Kidney tubule cell (primary cell): Measurements from ENCODE around the gene MICAL2.
A peak's percentile ranks its signal among the peaks of the same experiment; 100 is the strongest.

Experiments used
- DNase-seq: peaks from one replicate; pipeline ENCODE4 v3.0.0-alpha.2; 2018; ENCODE audit warnings: low spot score

The MICAL2 gene

DNA sequence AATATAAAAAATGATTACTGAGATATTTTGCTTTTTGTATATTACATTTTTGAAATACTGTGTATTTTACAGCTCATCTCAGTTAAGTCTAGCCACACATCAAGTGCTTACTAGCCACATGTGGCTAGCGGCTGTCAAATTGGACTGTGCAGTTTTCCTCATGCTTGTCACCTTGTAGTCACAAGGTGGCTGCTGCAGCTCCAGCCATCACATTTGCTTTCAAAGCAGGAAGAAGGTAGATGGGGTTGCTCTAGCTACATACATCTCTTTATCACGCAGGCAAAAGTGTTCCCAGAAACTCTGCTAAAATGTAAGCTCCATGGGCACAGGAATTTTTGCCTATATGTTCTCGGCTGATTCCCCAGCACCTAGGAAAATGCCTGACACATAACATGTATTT lies 61.5 kb downstream of the MICAL2 start:
- no peak for DNase-seq

DNA sequence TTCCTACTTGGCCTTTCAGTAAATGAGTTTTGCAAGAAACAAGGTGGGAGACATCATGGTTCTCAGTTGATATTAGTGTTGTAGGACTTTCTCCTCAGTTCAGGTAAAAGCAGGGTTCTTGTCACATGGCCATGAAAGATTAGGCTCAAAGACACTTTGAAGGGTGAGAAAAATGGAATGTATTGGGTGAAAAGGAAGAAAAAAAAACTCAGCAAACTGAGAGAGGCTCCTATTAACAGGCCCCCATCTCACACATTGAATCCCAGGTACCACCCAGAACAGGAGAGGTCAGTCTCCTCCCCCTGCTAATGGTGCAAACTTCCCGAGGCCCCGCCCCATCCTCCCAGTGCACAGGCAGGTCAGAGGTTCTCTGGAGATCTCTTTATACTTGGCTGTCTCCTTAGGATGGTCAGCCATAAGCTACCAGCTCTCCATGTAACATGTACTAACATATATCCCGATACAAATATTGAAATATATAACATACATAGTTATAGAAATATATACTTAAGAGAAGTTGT lies 62.2 kb downstream of the MICAL2 start:
- DNase-seq, result no peak

DNA sequence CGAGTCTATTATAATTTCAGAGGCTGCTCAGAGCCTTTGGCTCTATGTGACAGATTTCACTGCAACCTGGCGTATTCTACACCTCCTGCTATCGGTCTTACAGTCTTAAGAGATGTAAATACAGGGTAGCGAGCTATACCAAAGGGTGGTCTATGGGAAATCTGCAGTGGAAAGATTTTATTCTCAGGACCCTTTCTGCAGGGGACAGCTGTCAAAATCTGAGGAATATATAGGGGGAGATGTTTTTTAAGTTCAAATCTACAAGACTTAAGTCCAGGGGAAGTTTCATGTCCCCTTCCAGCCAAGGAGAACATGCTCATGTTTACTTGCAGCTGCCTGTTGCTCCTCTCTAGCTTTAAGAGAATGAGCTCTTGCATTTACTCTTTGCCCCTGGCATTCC lies 62.7 kb downstream of the MICAL2 start:
- no peak for DNase-seq

DNA sequence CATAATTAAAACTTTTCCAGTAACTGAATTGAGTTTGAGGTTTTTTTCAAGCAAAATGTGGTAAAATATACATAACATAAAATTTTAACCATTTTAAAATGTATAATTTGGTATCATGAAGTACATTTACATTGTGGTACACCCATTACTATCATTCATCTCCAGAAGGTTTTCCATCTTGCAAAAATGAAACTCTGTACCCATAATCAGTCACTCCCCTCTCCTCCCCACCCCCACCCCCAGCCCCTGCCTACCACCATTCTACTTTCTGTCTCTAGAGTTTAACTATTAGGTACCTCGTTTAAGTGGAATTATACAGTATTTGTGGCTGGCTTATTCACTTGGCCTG lies 63.7 kb downstream of the MICAL2 start:
- DNase-seq, result no peak

DNA sequence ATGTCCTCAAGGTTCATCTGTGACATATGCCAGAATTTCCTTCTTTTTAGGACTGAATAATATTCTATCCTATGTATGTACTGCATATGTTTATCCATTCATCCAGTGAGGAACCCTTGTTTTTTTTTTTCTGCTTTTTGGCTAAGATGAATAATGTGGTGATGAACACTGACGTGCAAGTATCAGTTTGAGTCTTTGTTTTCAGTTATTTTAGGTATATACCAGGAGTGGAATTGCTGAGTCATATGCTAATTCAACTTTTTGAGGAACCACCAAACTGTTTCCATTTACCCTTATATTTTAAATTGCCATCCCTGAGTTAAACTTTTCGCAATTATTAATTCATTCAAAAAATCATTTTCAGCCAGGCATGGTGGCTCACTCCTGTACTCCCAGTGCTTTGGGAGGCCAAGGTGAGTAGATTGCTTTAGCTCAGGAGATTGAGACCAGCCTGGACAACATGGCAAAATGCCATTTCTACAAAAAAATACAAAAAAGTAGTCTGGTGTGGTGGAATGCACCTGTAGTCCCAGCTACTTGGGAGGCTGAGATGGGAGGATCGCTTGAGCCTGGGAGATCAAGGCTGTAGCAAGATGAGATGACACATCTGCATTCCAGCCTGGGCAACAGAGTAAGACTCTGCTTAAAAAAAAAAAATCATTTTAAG lies 64.2 kb downstream of the MICAL2 start:
- DNase-seq, result peak; percentile 47

DNA sequence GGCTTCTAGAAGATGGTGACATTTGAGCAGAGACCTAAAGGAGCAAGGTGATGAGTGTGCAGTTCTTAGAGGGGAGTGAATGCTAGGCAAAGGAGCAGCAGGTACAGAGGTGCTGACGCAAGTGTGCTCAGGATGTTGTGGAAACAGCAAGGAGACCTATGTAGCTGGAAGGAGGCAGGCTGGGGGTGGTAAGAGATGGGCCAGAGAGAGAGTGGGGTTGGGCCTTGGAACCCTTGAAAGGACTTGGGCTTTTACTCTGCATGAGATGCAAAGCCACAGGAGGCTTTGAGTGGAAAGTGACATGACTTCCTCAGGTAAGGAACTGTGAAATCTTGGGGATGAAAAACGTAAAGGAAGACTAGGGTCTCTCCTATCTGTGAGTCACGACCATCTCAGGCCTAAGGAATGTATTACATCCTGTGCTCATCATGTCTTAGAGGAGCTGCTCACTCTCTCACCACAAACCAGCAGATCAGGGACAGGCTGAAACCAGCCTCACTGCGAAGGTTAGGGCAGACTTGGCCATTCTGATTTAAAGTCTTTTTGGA lies 65.4 kb downstream of the MICAL2 start:
- DNase-seq, result peak; percentile 98

DNA sequence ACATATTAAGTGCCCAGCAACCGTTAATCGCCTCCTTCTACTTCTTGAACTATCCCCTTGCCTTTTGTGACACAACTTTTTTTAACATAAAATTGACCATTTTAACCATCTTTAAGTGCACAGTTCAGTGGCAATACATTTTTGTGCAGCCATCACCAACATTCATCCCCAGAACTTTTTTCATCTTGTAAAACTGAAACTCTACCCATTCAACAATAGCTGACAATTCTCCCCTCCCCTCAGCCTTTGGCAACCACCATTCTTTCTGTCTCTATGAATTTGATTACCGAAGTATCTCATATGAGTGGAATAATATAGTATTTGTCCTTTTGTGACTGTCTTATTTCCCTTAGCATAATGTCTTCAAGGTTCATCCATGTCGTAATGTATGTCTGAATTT lies 66.0 kb downstream of the MICAL2 start:
- no peak for DNase-seq

DNA sequence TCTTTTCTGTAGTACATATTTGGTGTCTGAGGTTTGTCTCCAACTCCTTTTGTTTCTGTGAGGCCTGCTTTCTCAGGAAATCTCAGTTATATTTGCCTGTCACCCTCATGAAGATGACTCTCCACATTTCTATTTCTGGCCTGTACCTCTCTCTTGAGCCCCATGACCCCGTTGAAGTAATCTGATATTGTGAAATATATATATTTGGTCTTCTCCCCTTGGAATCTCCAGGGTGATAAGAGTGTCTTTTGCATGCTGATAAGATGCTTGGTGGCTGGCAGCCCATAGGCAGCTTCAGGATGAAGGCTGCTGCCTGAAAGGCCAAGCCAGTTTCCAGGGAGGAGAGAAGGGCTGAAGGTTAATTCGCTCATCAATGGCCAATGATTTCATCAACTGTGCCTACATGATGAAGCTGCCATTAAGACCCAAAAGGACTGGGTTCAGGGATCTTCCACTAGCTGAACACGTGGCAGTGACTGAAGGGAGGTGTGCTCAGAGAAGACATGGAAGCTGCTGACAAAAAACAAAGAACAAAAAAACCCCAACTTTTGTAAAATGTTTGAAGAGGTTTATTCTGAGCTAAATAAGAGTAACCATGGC lies 67.4 kb downstream of the MICAL2 start:
- DNase-seq, result peak; percentile 25

DNA sequence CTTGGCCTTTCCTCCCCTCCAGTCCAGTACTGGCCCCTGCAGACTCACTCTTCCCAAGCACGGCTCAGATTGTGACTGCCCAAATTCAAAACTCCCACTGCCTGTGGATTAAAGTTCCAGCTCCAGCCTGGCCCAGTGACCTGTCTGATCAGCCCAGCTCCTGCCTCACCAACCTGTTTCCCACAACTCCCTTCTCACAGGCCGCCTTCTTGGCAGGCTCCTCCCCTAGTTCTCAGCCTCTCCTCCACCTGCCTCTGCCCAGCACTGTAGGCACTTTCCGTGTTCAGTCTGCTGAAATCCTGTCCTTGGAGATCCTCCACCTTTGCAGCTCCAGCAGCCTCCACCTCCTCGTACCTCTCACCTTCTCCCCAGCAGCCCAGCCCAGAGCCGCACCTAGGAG lies 68.6 kb downstream of the MICAL2 start:
- DNase-seq, result peak; percentile 68

DNA sequence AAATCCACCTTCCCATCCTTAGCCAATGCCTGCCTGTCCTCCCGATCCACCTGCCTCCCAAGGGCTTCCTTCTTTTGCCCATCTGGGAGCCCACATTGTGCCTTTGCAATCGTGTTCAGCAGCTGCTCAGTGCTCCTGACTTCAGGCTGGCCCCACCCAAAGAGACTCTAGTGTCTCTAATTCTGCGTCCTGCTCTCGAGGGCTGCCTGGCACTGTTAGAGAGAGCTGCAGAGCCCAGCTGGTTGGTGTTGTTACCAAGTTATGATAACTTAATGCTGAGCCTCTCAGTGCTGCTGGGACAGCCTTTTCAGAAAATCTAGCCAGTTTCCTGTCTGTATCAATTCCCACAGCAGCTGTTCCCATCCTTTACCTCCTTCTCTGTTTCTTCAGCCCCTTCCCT lies 69.1 kb downstream of the MICAL2 start:
- no peak for DNase-seq

DNA sequence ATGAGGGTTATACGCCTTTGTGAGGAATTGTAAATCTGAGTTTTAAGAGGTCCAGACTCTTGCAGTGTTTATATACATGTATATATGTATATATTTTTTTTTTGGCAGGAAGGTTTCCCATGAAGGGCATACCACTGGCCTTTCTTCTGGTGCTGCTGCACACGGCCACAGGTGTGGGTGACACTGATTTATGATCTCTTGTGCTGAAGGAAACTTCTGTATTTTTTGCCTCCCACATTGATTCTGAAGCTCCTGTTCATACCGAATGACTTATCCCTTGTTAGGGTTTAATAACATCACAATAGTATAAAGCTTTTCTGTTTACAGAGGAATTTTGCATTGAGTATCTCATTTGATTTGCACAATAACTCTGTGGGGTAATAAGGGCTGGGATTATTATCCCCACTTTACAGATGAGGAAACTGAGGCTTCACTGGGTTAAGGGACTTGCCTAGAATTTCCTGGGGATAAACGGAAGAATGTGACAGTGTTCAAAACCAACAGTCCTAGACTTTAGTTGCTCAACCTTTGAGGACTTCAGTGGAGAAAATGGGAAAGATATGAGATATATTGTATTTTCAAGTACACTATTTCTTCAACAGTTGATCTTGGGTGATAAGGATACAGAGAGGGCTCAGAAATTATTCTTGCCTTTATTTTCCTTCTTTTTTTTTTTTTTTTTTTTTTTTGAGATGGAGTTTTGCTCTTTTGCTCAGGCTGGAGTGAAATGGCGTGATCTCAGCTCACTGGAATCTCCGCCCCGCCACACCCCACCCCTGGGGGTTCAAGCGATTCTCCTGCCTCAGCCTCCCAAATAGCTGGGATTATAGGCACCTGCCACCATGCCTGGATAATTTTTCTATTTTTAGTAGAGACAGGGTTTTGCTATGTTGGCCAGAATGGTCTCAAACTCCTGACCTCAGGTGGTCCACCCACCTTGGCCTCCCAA lies 70.1 kb downstream of the MICAL2 start:
- DNase-seq, result peak; percentile 77

DNA sequence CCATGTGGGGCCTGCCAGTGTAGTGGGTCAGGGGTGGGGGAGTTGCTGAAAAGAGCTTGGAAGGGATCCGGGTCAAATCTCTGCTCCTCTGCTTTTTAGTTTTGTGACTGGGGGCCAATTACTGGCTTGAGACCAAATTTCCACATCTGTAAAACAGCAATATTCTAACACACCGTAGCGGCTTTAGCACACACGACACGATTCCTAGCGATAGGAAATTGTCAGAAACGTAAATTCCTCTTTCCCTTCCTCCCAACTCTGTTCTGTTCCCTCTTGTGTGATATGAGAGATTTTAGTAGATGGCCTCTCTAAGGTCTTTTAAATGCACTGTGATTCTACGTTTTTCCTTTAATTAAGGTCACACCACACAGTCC lies 71.9 kb downstream of the MICAL2 start:
- no peak for DNase-seq

DNA sequence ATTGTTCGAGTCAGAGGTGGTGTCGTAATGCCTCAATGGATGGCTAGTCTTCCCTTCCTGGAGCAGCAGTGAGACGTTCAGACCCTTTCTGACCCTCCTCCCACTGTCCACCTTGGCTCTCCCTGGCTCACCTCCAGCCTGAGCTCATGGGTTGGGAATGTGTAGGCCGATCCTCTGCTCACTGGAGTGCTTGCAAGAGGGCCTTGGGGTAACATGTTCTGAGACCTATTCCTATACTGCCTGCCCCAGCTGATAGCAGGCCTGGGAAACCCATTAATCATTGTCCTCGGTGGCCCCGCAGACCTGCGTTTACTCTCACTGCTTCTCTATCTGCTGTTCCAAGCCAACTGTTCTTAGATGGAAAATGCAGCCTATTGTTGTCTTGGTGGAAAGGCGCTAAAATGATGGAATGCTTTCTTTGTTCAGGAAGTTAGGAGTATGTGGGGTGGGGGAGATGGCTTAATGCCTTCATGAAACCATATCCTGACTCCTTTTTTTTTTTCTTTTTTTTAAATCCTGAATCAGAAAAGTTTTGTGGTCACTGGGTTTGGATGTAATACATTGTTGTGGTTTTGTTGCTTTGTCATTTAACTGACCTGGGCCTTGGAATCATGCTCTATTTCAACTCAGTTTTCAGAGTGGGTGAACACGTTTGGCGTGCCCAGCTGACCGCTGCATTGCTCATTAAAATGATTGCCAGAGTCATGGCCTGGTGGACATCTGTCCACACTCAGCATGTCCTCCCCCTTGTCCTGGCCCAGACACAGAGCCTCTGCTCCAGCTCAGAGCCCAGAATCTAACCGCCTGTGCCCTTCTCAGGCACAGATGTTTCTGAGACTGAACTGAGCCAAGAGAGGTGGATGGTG lies 72.5 kb downstream of the MICAL2 start:
- DNase-seq, result peak; percentile 100

DNA sequence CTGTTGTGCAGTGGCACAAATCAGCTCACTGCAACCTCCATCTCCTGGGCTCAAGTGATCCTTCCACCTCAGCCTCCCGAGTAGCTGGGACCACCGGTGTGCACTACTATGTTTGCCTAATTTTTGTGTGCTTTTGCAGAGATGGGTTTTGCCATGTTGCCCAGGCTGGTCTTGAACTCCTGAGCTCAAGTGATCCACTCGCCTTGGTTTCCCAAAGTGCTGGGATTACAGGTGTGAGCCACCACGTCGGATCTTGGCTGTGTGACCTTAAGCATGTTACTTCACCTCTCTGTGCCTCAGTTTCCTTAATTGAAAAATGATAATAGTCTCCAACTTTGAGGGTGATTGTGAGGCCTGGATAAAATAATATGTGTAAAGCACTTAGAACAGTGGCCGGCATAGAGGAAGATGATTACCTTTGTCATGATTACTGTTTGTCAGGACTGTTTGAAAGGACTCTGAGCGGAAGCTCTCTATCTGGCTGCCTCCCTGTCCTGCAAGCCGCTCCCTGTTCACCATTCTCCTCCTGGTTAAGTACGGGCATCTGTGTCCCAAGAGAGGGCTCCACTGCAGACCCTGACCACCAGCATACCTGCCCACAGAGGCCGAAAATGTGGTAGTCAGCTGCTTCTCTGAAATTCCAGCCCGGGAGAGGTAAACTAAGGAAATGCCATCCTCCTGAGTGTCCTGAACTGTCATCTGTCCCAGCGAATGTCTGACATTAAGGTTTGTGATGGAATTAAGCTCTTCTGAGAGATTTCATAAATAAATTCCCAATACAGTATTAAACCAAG lies 73.6 kb downstream of the MICAL2 start:
- DNase-seq, result no peak

DNA sequence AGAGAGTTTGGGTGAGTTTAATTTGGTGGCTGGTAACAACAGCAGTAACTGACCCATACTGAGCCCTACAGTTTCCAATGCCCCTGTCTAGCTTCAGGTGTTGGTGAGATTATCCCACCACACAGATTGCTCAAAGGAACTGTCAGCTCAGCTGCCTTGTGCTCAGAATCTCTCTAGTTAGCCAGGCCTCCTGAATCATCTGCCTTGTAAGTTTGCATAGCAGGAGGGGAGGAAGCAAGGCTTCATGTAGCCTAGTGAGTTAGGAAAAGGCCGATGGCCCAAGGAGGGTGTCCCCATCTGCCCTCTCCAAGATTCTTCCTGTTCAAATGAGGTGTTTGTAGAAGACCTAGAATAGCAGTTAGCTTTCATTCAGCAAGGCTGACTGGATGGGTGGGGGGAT lies 74.3 kb downstream of the MICAL2 start:
- peak; percentile 50 for DNase-seq

DNA sequence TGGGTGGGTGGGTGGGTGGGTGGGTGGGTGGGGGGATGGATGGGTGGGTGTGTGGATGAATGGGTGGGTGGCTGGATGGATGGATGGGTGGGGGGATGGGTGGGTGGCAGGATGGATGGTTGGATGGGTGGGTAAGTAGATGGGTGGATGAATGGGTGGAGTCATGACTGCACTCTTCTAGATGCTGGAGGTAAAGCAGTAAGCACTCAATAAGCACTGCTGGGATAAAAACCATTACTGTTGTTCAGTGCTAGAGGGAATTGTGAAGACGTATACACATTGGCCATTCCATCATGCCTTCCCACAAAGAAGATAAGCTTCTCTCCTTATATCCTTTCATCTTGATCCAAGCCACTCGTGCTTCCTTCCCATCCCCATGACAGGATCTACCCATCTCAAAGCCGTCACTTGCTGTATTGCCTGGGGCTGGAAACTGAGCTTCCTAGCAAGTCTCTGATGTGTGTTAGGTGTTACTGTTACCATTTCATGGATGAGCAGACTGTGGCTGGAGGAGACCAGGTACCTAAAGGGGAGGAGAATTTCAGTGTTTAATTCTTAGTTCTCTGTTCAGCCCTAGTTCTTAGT lies 74.8 kb downstream of the MICAL2 start:
- no peak for DNase-seq

DNA sequence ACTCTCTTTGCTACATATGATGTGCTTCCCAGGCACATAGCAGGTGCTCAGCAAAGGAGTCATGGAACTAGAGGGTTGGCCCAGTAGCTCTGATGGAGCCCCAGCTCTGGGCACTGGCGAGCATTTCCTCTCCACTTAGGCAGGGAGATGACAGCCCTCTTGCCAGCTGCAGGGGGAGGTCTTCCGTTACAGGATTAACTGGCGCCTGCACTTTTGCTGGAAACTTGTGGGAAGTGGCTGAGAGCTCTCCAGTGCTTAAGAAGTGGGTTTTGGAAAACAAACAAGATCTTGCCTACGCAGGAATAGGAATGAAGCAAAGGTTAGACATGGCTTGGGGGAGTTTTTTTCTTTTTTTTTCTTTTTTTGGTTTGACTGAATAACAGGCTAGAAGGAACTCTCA lies 75.5 kb downstream of the MICAL2 start:
- DNase-seq, result no peak

DNA sequence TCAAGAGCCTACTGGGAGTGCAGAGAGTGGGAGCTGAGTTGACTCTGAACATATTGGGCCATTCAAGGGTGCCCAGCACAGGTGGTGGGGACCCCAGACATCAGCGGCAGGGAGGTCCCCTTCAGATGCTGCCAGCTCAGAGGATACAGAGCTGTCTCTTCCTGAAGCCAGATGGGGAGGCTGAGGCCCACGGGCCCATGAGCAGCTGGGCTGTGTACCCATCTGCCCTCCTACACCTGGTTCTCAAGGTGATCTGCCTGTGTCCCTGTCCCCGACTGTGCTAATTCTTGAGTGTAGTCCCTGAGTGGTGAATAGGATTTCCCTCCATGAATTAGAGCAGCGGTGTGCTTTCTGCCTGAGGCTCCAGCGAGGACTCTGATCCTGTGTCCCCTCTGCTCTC lies 76.3 kb downstream of the MICAL2 start:
- no peak for DNase-seq

DNA sequence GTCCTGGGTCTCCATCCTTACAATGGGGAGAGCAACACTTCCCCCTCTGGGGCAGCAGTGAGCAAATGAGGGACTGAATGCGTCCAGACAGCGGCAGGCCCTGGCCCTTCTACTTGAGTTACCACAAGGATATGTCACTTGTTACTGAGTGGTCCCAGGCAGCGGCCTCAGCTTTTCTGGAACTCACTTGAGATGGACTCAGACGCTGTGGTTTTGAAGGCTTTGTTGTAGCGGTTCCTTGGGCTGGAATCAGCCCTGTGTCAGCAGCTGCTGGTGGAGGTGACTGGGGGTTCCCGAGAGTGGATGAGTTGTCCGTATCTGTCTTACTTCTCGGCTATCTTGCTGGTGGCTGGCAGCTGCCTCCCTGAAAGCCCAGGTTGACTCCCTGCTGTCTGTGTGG lies 77.0 kb downstream of the MICAL2 start:
- no peak for DNase-seq

DNA sequence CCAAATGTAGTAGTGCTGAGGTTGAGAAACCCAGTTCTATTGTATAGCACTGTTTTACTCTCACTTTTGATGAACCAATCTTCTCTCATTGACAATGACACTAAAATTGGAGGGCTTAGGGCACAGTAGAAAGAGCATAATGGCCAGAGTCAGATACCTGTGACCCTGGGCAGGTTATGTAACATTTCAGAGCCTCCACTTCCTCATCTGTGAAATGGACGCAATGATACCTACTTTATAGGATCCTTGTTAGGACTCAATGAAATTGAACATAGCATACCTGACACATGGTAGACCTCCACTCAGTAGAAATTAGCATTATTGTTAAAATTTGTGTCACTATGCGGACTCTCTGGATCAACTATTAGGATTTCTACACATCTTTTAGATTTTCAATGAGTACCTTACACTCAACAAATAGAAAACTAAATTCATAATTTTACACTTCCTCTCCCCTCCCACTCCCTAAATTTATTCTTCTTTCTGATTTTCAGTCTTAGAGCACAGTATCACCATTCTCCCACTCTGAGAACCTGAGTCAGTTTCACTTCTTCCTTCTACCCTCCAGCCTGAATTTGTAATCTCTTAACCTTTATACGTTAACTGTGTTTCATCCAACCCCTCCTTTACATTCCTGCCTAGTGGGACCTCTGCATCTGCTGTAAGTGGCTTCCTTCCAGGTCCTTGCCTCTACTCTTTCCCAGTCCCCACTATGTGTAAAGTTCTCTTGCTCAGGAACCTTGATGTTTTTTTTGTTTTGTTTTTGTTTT lies 78.3 kb downstream of the MICAL2 start:
- no peak for DNase-seq
